ENCODE results near the gene NRXN3.

NRXN3 gene

DNA sequence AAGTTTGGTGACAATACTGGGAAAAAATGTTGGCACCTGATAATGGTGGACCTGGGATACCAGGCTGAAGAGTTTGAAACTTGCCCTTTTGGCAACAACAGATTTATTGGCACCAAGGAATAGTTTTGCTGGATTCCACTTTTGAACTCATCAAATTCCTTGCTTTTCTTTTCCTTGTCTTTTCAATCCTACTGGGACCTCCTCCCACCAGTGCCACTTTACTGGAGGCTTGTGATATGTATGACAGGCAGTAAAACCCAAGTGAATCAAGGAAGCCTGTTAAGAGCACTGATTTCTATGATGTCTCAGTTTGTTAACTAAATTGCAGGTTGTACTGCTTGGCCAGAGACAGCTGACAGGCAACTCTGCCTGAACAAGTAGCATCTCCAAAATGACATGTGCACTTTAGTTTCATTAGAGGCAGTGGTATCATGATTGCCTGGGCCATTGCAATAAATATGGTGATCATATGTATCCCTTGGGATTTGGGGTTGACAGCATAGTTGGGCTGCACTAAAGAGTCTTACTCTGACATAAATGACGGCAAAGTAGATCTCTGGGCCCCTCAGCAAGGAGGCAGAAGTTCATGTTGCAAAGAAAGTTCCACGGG is 1475.7 kb downstream of the NRXN3 start:
- TF ChIP-seq, protein P1, sequence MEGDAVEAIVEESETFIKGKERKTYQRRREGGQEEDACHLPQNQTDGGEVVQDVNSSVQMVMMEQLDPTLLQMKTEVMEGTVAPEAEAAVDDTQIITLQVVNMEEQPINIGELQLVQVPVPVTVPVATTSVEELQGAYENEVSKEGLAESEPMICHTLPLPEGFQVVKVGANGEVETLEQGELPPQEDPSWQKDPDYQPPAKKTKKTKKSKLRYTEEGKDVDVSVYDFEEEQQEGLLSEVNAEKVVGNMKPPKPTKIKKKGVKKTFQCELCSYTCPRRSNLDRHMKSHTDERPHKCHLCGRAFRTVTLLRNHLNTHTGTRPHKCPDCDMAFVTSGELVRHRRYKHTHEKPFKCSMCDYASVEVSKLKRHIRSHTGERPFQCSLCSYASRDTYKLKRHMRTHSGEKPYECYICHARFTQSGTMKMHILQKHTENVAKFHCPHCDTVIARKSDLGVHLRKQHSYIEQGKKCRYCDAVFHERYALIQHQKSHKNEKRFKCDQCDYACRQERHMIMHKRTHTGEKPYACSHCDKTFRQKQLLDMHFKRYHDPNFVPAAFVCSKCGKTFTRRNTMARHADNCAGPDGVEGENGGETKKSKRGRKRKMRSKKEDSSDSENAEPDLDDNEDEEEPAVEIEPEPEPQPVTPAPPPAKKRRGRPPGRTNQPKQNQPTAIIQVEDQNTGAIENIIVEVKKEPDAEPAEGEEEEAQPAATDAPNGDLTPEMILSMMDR (IDR thresholded peaks at IDR 0.05; ENCODE audit: low read depth, low read length) = no peak
- no peak overlapping the region for H3K4me3 ChIP-seq (ENCODE audit: low read depth, low read length)

DNA sequence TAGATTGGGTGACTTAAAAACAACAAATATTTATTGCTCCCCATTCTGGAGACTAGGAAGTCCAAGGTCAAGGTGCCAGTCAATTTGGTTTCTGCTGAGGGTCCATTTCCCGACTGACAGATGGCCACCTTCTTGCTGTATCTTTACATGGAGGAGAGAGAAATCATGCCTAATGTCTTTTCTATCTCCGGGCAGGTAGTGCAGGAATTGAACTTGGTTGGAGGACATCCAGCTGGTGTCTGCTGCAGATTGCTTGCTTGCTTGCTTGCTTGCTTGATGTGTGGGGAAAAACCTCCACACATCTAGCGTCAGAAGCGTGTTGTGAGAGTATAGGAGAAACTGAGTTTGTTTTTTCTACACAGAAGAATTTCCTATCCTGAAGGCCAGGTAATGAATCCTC is 1479.7 kb downstream of the NRXN3 start:
- TF ChIP-seq, protein P1 (IDR thresholded peaks at IDR 0.05; ENCODE audit: low read depth, low read length) = no peak
- no peak overlapping the region for H3K4me3 ChIP-seq (ENCODE audit: low read depth, low read length)

DNA sequence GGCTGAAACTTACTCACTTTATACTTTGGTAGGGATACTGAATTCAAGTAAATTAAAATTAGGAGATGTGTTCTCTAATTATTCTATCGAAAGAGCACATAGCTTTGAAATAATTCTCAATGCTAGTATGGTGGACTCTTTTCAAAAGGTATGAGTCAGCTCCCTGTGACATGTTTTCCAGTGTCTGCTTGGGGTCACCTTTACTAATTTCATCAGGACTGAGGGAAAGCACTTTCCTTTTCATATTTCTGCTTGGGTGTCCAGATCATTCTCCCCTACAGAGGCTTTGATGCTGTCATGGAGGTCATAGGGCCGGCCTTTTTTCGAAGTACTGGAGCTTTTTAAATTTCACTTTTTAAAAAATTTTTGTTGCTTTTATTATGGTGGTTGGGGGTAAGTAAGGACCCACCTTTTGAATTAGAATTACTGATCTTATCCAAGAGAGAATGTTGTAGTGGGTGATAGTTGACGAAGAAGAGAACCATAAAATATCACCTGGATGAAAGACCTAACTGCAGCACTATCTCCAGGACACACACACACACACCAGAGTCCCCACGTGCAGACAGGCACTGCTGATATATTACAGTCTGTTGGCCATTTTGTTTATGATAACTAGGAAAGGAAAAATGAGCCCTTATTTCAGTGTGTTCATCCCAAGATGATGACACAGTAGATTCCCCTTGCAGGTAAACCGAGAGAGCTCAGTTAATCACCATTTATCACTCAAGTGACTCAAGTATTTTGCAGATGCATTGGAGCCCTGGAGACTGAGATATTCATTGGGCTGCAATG is 1482.5 kb downstream of the NRXN3 start:
- H3K4me3 ChIP-seq (ENCODE audit: low read depth, low read length) = no peak overlapping the region
- TF ChIP-seq, protein P1 (IDR thresholded peaks at IDR 0.05; ENCODE audit: low read depth, low read length) = no peak

DNA sequence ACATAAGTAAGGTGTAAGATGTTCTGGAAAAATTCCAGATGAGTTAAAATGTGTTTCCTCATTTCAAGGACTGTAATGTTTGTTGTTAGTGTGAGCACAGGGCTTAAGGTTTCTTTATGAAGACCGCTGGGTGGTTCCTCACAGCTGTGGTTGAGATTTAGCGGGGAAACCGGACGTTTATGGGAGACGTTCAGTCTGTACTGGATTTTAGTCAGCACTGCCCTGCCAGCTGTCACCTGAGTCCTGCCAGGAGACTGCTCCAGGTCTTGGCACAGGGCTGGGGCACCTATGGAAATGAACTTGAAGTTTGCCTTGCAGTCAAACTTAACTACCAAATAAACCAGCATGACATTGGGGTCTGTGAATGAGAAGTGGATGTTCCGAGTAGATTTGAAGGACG is 1485.9 kb downstream of the NRXN3 start:
- no peak overlapping the region for H3K4me3 ChIP-seq (ENCODE audit: low read depth, low read length)
- TF ChIP-seq, protein P1 (IDR thresholded peaks at IDR 0.05; ENCODE audit: low read depth, low read length) = no peak

DNA sequence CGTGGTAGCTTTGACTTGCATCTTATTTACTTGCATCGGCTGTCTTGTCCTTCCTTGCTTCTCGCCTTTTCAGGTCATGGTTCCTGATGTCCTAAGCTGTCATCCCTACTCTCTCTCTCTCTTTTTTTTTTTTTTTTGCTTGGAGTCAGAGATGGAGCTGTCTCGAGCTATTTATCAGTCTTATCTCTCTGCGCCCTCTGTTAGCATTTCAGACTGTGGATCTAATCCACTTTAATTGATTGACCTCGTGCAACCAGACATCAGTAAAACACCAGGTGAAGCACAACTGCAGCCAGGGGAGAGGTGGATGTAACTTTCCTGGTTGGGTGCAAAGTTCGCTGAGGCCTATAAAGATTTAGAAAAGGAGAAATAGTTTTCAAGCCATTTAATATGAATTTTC is 1486.3 kb downstream of the NRXN3 start:
- H3K4me3 ChIP-seq (ENCODE audit: low read depth, low read length) = no peak overlapping the region
- TF ChIP-seq, protein P1 (IDR thresholded peaks at IDR 0.05; ENCODE audit: low read depth, low read length) = no peak

DNA sequence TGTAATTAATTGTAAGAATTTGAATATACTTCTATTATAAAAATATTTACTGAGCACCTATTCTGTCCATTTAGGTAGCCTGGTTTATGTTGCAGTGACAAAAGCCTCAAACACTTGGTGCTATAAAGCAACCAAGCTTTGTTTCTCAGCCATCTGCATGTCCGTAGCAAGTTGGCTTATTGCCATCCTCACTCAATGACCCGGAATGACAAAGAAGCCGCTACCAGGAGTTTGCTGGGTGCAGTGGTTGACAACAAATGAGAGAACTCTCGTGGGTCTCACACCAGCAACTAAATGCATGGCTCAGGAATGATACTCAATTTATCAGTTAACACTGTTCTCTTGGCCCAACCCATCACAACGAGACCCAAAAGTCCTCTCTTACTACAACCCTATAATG is 1488.0 kb downstream of the NRXN3 start:
- TF ChIP-seq, protein P1 (IDR thresholded peaks at IDR 0.05; ENCODE audit: low read depth, low read length) = no peak
- H3K4me3 ChIP-seq (ENCODE audit: low read depth, low read length) = no peak overlapping the region

DNA sequence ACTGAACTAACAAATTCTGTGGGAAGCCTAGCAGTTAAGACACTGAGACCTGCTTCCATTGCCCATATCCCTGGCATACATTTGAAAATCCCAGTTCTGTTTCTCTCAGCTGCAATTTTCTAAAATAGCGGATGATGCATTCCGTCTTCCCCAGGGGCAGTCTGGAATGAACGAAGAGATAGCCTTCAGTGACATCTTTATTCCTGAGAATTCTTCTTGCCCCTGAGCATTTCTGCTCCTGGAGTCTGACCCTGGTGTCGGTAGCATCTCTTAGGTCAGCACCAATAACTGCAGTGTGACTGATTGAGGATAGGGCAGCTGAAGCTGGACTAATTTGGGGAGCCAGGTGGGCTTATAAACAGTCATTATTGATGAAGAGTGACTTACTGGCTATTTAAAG is 1488.6 kb downstream of the NRXN3 start:
- H3K4me3 ChIP-seq (ENCODE audit: low read depth, low read length) = no peak overlapping the region
- TF ChIP-seq, protein P1 (IDR thresholded peaks at IDR 0.05; ENCODE audit: low read depth, low read length) = no peak

Measured in WI38 (cell line).